GM21515 (cell line): Measurements from ENCODE around the gene ARL2BP.
"Not testable (repeated sequence)": the region's sequence is repeated elsewhere in the genome, so short reads cannot be mapped to it uniquely, and the experiment has no call there.

Experiments
- ATAC-seq: cut with Tn5 transposase; IDR thresholded peaks from one replicate; pipeline ENCODE4 v1.9.1; 2021; ENCODE audit not compliant: unreplicated experiment

ARL2BP gene

GRCh38 chr16:57244767-57245471 is at the start of gene ARL2BP:
ARL2BP (plus strand) TSS chr16:57245259; CDS start chr16:57245368, 109 bp downstream.
- peak; percentile 92 for ATAC-seq

- ATAC-seq: no peak
Observed at GRCh38 chr16:57196286-57196685, 48.8 kb upstream of the ARL2BP start.

- ATAC-seq: no peak
Observed at GRCh38 chr16:57196753-57197152, 48.3 kb upstream of the ARL2BP start.

DNA sequence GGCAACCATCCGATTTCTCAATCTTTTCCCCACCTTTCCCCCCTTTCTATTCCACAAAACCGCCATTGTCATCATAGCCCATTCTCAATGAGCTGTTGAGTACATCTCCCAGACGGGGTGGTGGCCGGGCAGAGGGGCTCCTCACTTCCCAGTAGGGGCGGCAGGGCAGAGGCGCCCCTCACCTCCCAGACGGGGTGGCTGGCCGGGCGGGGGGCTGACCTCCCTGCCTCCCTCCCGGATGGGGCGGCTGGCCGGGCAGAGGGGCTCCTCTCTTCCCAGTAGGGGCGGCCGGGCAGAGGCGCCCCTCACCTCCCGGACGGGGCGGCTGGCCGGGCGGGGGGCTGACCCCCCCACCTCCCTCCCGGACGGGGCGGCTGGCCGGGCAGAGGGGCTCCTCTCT is 44.7 kb upstream of the ARL2BP start:
- not testable (repeated sequence) for ATAC-seq

GRCh38 chr16:57200926-57201325 is 44.1 kb upstream of the ARL2BP start:
- ATAC-seq: not testable (repeated sequence)

GRCh38 chr16:57202095-57202886 is 42.8 kb upstream of the ARL2BP start:
- no peak for ATAC-seq

DNA sequence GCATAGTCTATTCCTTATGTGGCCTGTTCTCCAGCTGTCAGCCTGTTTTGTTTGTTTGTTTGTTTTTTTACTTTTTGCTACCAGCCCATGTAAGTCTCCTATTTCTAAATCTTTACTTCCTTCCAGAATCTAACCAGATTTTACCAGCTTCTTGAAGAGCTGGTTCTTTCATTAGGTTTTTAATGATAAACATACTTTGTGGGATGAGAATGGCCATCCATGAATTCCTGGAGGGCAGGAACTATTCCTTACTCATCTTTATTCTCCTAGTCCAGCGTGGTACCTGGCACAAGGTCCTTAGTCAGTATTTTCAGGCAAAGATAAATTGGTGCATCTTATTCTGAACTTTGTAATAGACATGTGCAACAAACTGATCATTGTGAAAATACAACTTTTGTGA is 41.6 kb upstream of the ARL2BP start:
- ATAC-seq: no peak

GRCh38 chr16:57204675-57205074 is 40.4 kb upstream of the ARL2BP start:
- no peak for ATAC-seq

DNA sequence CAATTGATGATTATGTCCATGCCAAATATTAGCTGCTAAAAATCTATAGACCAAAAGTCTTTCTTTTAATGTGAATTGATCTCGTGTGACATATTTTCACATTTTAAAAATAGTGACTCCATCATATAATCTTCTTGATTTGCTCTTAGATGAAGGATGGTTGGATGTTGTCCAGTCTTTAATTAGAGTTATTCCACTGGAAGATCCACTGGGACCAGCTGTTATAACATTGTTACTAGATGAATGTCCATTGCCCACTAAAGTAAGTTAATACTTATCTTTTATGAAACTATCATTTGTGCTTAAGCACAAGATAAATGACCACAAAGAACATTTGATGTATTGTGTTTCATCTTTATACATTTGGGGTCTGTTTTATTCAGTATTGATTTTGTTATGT is 36.1 kb upstream of the ARL2BP start:
- ATAC-seq: no peak

DNA sequence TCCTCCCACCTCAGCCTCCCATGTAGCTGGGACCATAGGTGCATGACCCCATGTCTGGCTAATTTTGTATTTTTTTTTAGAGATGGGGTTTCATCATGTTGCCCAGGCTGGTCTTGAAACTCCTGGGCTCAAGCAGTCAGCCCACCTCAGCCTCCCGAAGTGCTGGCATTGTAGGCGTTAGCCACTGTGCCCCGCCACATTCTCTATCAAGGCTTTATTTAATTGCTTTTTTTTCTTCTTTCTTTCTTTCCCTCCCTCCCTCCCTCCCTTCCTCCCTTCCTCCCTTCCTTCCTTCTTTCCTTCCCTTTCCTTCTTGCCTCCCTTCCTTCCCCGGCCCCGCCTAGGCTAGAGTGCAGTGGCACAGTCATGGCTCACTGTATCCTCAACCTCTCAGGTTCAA is 35.3 kb upstream of the ARL2BP start:
- ATAC-seq: no peak

GRCh38 chr16:57213462-57213861 is 31.6 kb upstream of the ARL2BP start:
- ATAC-seq: no peak

- no peak for ATAC-seq
Observed at GRCh38 chr16:57216968-57217367, 28.1 kb upstream of the ARL2BP start.

GRCh38 chr16:57223057-57223456 is 22.0 kb upstream of the ARL2BP start:
- no peak for ATAC-seq

DNA sequence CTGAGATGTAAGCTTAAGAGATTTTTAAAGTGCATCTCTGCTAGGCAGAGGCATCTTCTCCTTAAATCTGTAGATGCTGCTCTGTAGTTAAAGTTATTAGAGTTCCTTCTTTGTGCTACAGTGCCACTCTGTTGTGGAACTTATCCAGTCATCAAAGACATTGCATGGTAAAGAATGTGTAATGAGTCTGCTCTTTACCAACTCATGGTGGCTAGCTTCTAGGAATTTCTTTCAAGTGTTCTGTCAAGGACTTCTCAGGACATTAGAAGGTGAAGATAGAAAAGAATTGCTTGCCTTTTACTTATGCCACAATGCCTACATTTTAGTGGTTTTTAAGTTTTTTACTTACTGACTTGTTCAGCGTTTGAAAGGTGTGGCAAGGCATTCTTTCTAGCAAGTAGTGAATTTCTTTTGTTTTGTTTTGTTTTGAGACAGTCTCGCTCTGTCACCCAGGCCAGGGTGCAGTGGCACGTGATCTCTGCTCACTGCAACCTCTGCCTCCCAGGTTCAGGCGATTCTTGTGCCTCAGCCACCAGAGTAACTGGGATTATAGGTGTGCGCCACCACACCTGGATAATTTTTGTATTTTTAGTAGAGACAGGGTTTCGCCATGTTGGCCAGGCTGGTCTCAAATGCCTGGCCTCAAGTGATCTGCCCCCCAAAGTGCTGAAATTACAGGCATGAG is 20.3 kb upstream of the ARL2BP start:
- no peak for ATAC-seq

DNA sequence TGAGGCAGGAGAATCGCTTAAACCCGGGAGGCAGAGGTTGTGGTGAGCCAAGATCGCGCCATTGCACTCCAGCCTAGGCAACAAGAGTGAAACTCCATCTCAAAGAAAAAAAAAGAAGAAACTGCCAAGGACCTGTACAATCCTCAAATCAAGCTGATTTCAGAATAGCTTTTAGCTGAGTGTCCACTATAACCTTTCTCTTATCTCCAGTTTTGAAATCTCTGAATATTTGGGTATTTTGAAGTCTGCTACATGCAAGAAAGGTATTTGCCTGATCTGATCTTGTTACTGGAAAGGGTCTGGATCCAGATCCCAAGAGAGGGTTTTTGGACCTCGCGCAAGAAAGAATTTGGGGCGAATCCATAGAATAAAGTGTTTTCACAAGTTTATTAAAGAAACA is 19.1 kb upstream of the ARL2BP start:
- ATAC-seq: no peak

- ATAC-seq: no peak
Observed at GRCh38 chr16:57226701-57227621, 18.1 kb upstream of the ARL2BP start.

GRCh38 chr16:57229079-57229478 is 16.0 kb upstream of the ARL2BP start:
- no peak for ATAC-seq

DNA sequence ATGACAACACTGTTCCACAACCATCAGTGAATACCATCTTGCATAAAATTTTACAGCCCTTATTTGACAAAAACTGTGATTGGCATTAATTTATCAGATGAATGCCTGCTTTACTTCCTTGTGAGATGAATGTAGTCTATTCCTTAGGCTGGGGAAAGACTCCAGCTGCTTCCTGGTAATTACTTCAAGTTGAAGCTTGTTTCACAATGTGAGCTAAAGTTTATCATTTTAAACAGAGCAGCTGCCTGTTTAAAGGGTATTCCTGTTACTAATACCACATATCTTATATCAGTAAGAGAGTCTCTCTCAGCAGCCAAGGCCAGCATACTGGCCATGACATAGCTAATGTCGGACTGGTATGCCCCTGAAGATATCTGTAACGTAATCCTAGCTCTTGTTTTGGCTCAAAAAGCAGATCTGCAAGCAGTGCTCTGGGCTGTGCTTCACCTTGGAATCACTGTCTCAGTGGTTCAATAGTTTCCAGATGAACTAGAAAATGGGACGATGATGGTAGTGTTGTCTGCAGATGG is 13.2 kb upstream of the ARL2BP start:
- no peak for ATAC-seq

DNA sequence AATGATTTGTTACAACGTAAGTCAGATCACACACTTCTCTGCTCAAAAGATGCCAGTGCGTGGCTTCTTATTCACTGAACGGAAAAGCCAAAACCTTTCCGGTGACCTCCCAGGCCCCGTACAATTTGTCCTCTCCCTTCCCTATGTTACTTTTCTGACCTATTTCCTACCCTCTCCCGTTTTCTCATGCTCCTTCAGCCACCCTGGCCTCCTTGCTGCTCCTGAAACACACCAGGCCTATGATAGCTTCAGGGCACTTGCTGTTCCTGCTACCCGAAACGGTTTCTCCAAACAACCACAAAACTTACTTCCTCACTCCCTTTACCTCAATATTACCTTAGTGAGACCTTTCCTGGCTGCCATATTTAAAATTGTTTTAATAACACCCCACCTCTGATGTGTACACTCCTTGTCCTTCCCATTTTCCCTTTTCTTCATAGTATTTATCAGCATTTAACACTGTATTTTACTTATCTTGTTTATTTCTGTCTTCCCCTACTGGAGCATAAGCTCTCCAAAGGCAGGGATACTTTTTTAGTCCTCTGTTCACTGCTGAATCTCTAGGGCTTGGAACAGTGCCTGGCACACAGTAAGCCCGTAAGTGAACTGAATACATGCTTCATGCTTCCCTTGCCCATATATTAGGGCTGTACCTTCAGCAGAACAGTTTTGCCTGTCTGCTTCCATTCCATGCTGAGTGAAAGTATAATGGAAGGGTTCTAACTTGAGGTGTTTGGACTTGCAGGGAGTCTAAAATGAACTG is 10.9 kb upstream of the ARL2BP start:
- no peak for ATAC-seq

DNA sequence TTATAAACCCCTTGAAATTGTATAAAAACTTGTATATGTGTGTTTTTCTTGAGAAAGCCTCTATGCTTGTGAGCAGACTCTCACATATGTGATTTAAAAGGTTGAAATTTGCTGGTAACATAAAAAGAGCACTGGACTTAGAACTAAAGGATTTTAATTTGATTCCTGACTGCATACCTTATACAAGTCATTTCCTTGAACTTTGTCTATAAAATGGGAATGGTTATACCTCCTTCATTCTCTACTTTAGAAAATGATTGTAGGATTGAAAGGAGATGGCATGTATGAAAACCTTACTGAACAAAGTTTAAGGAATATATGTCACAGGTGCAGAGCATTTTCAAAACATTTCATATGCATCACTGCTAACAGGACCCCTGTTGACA is 10.4 kb upstream of the ARL2BP start:
- no peak for ATAC-seq
